Measurements from ENCODE around the gene MUS81.
A peak's percentile ranks its signal among the peaks of the same experiment; 100 is the strongest.
"Not testable (repeated sequence)": the region's sequence is repeated elsewhere in the genome, so short reads cannot be mapped to it uniquely, and the experiment has no call there.

Gene MUS81

DNA sequence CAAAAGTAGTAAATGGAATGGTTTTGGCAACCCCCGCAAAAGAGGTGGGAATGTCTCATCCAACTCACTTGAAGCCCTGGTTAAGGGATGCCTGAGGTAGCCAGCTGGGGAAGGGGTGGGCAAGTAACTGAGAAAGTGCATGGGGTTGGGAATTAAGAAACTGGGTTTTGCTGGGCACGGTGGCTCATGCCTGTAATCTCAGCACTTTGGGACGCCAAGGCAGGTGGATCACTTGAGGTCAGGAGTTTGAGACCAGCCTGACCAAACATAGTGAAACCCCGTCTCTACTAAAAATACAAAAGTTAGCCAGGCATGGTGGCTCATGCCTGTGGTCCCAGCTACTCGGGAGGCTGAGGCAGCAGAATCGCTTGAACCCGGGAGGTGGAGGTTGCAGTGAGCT is 11.5 kb upstream of the MUS81 start:
- not testable (repeated sequence) for DNase-seq

- no peak for DNase-seq
These were observed 10.9 kb upstream of the MUS81 start for GRCh38 chr11:65849366-65849765.

DNA sequence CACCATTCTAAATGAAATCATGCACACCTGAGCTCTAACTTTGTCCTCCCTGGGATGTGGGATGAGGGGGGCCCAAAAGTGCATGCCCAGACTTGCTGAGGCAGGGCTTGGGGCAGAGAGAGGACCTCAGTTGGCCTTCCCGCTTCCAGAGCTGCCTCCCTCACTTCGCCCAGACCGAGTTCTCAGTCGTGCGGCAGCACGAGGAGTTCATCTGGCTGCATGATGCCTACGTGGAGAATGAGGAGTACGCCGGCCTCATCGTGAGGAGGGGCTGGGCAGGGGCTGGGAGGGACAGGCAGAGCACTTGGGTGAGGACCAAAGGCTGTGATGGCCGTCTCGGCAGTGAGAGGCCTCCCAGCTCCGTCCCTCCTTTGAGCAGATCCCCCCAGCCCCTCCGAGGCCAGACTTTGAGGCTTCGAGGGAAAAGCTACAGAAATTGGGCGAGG is 10.4 kb upstream of the MUS81 start:
- no peak for DNase-seq

DNA sequence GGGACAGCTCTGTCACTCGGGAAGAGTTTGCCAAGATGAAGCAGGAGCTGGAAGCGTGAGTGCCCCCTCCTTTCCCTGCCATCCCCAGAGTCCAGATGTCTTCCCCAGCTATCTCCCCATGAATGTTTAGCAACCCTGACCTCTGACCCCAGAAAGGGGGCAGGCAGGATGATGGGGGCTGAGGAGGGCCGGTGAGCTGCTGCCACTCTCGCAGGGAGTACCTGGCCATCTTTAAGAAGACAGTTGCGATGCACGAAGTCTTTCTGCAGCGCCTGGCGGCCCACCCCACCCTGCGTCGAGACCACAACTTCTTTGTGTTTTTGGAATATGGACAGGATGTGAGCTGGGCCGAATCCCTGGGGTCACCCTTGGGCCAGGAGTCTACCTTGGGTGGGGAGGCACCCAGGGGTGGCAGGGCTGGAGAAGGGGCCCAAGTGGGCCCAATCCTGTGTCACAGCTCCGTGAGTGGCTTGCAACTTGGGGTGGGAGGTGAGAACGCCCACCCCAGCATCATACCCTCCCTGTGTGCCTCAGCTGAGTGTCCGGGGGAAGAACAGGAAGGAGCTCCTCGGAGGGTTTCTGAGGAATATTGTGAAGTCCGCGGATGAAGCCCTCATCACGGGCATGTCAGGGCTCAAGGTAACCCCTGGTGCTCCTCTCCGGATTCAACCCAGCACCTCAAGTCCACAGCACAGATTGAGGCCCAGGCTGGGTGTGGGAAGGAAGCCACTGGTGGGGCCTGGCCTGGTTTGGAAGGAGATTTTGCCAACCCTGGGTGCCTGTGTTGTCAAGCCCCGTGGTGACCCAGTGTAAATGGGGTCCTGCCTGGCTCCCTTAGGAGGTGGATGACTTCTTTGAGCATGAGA is 9.8 kb upstream of the MUS81 start:
- no peak for DNase-seq

- DNase-seq, result no peak
These were observed 9.1 kb upstream of the MUS81 start for GRCh38 chr11:65851083-65851579.

GRCh38 chr11:65851811-65852507 is 8.3 kb upstream of the MUS81 start:
- no peak for DNase-seq

GRCh38 chr11:65852508-65853245 is 7.6 kb upstream of the MUS81 start:
- DNase-seq, result no peak

DNA sequence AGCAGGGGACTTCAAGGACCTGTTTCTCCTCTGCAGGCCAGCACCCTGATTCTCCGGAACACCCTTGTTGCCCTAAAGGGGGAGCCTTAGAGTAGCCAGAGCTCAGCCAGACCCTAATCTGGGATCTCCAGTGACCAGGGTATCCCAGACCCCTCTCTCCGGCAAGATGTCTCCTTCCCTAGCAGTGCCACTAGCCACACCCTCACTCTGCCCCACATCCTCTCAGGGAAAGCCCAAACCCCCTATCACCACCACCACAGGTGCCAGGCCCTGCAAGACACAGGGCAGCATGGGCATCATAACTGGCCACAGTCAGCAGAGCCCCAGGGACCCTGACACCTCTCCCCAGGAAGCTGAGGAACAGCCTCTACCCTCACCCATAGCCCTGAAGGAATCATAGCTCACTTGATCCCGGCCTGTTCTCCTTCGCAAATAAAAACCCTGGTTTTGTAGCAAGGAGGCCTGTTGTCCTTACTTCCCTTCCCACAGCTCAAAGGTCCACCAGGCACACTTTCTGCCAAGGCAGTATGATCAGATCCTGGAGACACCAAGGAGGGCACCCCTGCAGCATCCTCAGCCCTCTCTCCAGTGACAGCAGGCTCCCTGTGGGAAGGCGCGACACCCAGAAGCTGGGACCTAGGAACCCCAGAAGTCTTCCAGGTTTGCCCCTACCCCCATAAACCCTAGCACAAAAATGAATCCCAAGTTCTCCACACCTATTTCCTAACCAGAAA is 6.8 kb upstream of the MUS81 start:
- DNase-seq, result no peak

DNA sequence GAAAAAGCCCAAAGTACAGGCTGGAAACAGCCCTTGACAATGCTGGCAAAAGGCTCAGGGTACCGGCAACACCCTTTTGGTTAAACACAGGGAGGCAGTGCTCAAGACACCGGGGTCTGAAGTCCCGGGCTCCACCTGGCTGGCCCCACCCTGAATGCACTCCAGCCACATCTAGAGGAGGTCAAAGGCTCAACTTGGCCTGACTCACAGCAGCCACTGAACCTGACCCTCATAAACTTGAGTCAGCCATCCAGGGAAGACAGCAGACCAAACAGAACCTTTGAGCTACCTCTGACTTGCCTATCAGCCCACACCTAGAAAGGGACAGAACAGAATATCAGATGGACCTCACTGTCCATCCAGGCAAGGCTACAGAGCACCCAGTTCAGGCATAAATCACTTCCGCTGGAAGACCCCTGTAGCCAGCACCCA is 6.1 kb upstream of the MUS81 start:
- DNase-seq, result no peak

GRCh38 chr11:65854852-65855837 is 5.1 kb upstream of the MUS81 start:
- no peak for DNase-seq

DNA sequence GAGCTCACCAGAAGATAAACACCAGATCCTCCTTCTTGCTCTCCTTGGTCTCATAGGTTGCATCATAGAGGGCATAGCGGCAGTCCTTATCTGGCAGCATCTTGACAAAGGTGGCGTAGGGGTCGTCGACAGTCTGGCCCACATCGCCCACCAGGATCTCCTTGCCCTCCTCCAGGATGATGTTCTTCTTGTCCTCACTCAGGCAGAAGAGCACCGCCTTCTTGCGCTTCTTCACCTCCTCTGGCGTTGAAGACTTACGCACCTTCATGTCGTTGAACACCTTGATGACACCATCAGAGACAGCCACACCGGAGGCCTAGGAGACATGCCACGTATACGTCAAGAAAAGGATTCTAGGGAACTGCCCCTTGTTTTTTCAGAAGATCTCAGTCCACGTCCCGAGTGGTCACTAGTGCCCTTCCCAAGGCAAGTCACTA is 4.3 kb upstream of the MUS81 start:
- no peak for DNase-seq

DNA sequence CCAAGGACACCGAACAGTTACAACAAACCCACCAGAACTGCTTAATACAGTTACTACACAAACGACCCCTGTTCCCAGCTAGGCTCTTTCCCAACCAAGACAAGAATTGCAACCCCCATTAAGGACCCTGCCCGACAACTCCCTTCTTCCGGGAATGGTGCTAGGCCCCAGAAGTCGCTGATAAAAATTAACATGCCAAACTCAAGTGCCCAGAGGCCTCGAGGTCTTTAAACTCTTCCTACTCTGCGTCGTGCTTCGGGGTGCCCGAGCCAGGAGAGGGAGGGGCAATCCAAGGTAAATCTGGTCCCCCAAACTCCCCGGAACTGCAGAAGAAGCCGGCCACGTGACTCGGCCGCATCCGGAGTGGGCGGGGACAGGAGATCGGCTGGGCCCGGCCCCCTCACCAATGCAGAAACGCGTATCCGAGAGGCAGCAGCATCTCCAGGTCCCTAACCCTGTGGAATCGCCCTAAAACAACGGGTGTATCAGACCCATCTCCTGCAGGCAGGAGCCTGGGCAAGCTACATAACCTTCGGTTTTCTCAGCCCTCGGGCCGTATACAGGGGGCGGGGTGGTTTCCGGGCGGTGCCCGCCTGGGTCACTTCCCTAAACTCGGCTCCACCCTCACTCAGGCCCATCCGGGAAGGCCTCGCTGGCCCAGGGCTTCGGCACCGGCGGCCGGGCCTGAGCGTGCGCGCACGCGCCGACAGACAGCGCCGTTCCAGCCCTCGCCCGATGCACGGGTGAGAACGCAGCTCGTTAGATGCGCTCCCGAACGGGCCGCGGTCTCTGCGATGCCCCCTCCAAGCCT is 3.3 kb upstream of the MUS81 start:
- peak; percentile 68 for DNase-seq

- DNase-seq, result no peak
These were observed 2.8 kb upstream of the MUS81 start for GRCh38 chr11:65857500-65857852.

GRCh38 chr11:65857853-65858680 is 2.2 kb upstream of the MUS81 start, which contains the start of gene CFL1:
Gene CFL1, minus strand, starts transcription at chr11:65858180. Its CDS starts 81 bp downstream, at chr11:65858099.
- DNase-seq, result peak; percentile 97

DNA sequence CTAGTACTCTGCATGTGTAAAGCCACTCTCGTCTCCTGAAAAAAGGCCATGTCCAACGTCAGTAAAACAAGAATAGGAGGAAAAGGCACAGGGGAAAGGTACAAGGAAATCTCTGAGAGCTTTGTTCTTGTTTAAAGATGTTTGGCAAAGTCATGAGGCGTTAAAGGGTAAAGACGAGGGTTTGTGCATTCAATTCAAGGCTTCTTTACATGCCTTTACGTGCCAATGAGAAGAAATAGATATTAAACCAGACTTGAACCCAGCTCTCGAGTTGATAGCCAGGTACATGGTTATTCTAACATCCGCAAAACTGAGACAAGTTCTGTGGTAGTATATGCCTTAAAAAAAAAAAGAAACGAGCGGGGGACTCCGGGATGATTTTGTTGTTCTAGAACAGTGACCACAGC is 1.5 kb upstream of the MUS81 start:
- no peak for DNase-seq

DNA sequence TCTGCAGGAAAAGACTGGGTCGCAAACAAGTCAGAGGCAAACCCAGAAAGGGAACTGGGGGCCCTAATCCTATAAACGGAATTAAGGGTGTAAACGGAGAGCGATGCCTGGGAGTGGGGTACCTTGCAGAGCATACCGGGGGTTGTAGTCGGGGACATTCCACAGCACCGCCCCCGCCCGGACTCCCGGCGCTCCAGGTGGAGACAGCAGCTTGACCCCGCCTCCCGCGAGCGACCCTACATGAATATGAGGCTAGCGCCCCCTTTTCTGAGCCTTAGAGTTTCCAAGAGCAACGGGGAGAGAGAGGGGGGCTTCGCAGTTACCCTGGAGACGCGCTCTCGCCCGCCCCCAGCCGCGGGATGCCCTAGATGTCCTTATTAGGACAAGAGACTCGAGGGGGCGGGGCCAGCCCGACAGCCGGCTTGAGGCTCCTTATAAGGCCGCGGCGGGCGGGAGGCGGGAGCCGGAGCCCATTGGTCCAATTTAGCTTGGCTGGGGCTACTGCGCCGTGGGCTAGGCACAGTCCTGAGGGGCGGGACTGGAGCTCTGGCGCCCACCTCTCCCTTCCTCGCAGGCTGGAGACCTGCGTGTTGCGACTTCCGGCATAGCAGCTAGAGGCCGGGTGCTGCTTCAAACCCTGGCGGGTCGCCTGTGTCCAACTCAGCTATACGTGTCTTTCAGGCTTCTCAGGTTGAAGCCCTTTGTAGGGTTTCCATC is 980 bp upstream of the MUS81 start:
- peak; percentile 97 for DNase-seq

GRCh38 chr11:65859812-65860277 is 388 bp upstream of the MUS81 start:
- no peak for DNase-seq

DNA sequence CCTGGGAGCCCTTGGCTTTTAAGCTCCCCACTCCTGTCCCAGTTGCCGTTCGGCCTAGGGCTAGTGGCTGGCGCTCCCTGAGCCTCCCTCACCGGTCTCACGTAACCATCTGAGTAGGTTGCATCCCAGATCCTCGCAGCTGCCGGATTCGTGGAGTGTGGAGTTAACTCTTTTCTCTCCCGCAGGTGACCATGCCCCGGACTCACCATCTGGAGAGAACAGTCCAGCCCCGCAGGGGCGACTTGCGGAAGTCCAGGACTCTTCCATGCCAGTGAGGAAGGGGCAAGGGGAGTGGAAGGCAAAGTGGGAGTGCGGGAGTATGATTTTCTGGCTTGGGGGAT is 902 bp downstream of the MUS81 start:
- DNase-seq, result no peak

Data from NCI-H510A treated with DMSO at 0.1 percent for 48 hours (cell line).